Activated CD4-positive, alpha-beta T cell treated with anti-CD3 and anti-CD28 coated beads for 4 hours (primary cell): Measurements from ENCODE around the gene CCDC32.
A peak's percentile ranks its signal among the peaks of the same experiment; 100 is the strongest.
"Not testable (repeated sequence)": the region's sequence is repeated elsewhere in the genome, so short reads cannot be mapped to it uniquely, and the experiment has no call there.

Source experiments
- DNase-seq, 2 donors: peaks; one replicate each; pipeline ENCODE4 v3.0.0-alpha.2; 2020

The CCDC32 gene

GRCh38 chr15:40564591-40565332, at the start of gene CCDC32:
CCDC32 (minus strand) TSS chr15:40565042; CDS start chr15:40563015, 2,027 bp downstream.
- DNase-seq, result peak; percentile 92

- no peak for DNase-seq
Observed at GRCh38 chr15:40613080-40613479, 48.2 kb upstream of the CCDC32 start.

GRCh38 chr15:40603935-40604334, 39.1 kb upstream of the CCDC32 start:
- DNase-seq, result no peak

GRCh38 chr15:40600956-40601355, 36.1 kb upstream of the CCDC32 start:
- no peak for DNase-seq

- DNase-seq, result no peak
Observed at GRCh38 chr15:40598672-40599071, 33.8 kb upstream of the CCDC32 start.

GRCh38 chr15:40598126-40598525, 33.3 kb upstream of the CCDC32 start:
- no peak for DNase-seq

GRCh38 chr15:40597024-40597423, 32.2 kb upstream of the CCDC32 start:
- no peak for DNase-seq

- no peak for DNase-seq
Observed at GRCh38 chr15:40595773-40596172, 30.9 kb upstream of the CCDC32 start.

- DNase-seq, result no peak
Observed at GRCh38 chr15:40595219-40595618, 30.4 kb upstream of the CCDC32 start.

GRCh38 chr15:40594429-40594836, 29.6 kb upstream of the CCDC32 start:
- no peak for DNase-seq

- DNase-seq, result peak; percentile 85 to 86
Observed at GRCh38 chr15:40593588-40594428, 29.0 kb upstream of the CCDC32 start, which contains the start of gene KNL1. KNL1 (plus strand) TSS chr15:40594249; CDS start chr15:40602932, 8,683 bp downstream.

GRCh38 chr15:40593165-40593564, 28.3 kb upstream of the CCDC32 start:
- no peak for DNase-seq

- no peak for DNase-seq
Observed at GRCh38 chr15:40591389-40591788, 26.5 kb upstream of the CCDC32 start.

GRCh38 chr15:40590667-40591050, 25.8 kb upstream of the CCDC32 start:
- DNase-seq, result no peak

GRCh38 chr15:40584191-40584590, 19.3 kb upstream of the CCDC32 start:
- DNase-seq, result no peak

GRCh38 chr15:40582726-40583246, 17.9 kb upstream of the CCDC32 start:
- no peak for DNase-seq

- not testable (repeated sequence) for DNase-seq
Observed at GRCh38 chr15:40581796-40582195, 17.0 kb upstream of the CCDC32 start.

GRCh38 chr15:40578892-40579291, 14.1 kb upstream of the CCDC32 start:
- DNase-seq, result no peak

GRCh38 chr15:40576914-40577313, 12.1 kb upstream of the CCDC32 start:
- DNase-seq, result not testable (repeated sequence)

GRCh38 chr15:40575113-40575512, 10.3 kb upstream of the CCDC32 start:
- no peak for DNase-seq

GRCh38 chr15:40569129-40569953, 4.5 kb upstream of the CCDC32 start, which contains the start of gene RPUSD2:
RPUSD2 (plus strand) TSS chr15:40569299; CDS start chr15:40569338, 39 bp downstream.
- DNase-seq, result peak; percentile 88 to 92

GRCh38 chr15:40567111-40567510, 2.3 kb upstream of the CCDC32 start:
- DNase-seq, result no peak
